ENCODE results near the gene SLC13A1.

DNA sequence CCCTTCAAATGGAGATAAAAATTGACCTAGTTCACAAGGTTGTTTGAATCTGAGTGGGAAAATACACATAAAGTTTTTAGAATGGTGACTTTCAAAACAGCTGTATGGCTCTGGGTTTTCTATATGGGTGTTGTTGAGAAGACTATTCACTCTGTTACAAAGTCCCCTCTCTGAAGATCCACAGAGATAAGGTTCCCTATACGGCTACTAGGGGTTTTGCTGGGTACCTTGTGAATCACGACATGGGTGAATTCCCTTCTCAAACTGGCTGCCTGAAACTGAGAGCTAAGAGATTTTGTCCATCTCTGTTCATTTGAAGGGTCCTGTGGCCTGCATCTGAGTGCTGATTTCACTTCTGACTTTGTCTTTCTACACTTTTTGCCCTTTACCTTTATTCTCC lies 11.8 kb upstream of the SLC13A1 start:
- TF ChIP-seq CTCF (IDR thresholded peaks at IDR 0.05) (no peak), POLR2A (IDR thresholded peaks at IDR 0.05) (no peak), POLR2AphosphoS5 (IDR thresholded peaks at IDR 0.05) (no peak)

Measured in prostate gland (tissue), 2 donors.